Measurements from ENCODE around the gene MYO18A.
"Not testable (repeated sequence)": the region's sequence is repeated elsewhere in the genome, so short reads cannot be mapped to it uniquely, and the experiment has no call there.

Gene MYO18A, protein sequence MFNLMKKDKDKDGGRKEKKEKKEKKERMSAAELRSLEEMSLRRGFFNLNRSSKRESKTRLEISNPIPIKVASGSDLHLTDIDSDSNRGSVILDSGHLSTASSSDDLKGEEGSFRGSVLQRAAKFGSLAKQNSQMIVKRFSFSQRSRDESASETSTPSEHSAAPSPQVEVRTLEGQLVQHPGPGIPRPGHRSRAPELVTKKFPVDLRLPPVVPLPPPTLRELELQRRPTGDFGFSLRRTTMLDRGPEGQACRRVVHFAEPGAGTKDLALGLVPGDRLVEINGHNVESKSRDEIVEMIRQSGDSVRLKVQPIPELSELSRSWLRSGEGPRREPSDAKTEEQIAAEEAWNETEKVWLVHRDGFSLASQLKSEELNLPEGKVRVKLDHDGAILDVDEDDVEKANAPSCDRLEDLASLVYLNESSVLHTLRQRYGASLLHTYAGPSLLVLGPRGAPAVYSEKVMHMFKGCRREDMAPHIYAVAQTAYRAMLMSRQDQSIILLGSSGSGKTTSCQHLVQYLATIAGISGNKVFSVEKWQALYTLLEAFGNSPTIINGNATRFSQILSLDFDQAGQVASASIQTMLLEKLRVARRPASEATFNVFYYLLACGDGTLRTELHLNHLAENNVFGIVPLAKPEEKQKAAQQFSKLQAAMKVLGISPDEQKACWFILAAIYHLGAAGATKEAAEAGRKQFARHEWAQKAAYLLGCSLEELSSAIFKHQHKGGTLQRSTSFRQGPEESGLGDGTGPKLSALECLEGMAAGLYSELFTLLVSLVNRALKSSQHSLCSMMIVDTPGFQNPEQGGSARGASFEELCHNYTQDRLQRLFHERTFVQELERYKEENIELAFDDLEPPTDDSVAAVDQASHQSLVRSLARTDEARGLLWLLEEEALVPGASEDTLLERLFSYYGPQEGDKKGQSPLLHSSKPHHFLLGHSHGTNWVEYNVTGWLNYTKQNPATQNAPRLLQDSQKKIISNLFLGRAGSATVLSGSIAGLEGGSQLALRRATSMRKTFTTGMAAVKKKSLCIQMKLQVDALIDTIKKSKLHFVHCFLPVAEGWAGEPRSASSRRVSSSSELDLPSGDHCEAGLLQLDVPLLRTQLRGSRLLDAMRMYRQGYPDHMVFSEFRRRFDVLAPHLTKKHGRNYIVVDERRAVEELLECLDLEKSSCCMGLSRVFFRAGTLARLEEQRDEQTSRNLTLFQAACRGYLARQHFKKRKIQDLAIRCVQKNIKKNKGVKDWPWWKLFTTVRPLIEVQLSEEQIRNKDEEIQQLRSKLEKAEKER (N-terminal part only)

GRCh38 chr17:29180034-29180787 is at the start of gene MYO18A:
Gene MYO18A (minus strand): TSS chr17:29180398. CDS start chr17:29166940, 13,458 bp downstream.
- DNase-seq (ENCODE audit: low read depth in 2 of 2): peak; percentile 67 to 70

- DNase-seq (ENCODE audit: low read depth in 2 of 2): no peak
These were observed 45.2 kb upstream of the MYO18A start for GRCh38 chr17:29225396-29225795.

DNA sequence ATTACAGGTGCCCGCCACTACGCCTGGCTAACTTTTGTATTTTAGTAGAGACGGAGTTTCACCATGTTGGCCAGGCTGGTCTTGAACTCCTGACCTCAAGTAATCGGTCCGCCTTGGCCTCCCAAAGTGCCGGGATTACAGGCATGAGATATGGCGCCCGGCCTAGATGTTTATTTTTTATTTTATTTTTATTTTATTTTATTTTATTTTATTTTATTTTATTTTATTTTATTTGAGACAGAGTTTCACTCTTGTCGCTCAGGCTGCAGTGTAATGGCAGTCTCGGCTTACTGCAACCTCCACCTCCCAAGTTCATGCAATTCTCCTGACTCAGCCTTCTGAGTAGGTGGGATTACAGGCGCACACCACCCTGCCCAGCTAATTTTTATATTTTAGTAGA is 41.1 kb upstream of the MYO18A start:
- DNase-seq (ENCODE audit: low read depth in 2 of 2): not testable (repeated sequence)

DNA sequence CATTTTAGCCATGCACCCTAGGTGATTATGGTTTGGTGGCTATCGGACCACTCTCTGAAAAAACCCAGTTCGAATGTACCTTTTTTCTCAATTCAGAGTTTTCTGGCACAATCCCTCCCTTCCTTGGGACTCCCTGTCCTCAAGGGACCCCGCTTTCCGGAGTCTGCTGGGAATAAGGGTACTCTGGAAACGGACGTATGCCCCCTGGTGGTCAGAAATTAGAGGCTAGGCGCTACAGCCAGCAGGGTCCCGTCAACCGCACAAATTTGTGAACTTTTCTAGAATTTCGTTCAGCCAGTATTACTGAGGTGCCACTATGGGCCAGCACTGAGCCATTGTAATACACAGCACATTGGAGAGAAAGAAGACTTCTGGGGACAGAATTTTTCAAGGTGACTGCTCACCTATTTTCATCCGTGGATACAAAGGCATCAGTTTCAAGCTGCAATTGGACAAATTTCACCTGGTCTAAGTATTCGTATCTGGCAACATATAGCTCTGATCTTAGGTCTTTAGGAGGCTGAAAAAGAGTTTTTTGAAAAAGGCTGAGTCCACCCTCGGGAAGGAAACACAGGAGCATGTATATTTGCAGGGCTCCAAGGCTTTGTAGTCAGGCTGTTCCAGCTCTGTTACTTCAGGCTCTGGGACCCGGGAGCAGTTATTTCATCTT is 39.3 kb upstream of the MYO18A start:
- DNase-seq (ENCODE audit: low read depth in 2 of 2): peak; percentile 61 to 65

- no peak for DNase-seq (ENCODE audit: low read depth in 2 of 2)
These were observed 36.7 kb upstream of the MYO18A start for GRCh38 chr17:29216856-29217255.

DNA sequence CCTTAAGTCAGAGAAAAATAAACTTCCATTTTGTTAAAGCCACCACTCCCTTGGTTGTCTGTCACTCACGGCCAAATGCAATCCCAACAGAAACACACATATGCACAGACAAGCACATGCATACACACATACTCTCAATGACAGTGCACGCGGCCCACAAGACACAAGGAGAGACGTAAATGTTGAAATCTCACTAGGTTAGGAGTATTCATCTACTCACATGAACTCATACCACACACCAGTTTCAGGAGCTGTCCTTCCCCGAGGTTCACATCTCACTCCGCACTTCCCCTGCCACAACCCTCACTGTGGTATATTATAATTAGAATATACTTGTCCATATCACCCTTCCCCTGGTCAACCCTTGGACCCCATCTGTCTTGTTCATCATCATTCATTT is 36.0 kb upstream of the MYO18A start:
- no peak for DNase-seq (ENCODE audit: low read depth in 2 of 2)

- no peak for DNase-seq (ENCODE audit: low read depth in 2 of 2)
These were observed 35.5 kb upstream of the MYO18A start for GRCh38 chr17:29215717-29216116.

DNA sequence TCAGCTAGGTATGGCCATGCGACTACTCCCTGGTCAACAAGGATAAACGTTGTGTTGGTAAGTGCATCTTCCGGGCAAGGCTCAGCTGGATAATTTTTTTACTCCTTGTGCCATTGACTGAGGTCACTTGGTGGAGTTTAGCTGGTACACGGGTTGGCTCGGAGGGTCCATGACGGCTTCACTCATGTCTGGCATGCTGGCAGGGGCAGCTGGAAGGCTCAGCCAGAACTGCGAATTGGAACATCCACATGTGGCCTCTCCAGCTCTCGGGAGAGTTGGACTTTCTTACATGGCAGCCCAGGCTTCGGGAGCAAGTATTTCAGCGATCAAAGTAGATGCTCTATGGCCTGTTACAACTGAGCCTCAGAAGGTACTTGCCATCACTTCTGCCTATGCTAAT is 35.0 kb upstream of the MYO18A start:
- DNase-seq (ENCODE audit: low read depth in 2 of 2): no peak

GRCh38 chr17:29214215-29215146 is 34.3 kb upstream of the MYO18A start:
- no peak for DNase-seq (ENCODE audit: low read depth in 2 of 2)

DNA sequence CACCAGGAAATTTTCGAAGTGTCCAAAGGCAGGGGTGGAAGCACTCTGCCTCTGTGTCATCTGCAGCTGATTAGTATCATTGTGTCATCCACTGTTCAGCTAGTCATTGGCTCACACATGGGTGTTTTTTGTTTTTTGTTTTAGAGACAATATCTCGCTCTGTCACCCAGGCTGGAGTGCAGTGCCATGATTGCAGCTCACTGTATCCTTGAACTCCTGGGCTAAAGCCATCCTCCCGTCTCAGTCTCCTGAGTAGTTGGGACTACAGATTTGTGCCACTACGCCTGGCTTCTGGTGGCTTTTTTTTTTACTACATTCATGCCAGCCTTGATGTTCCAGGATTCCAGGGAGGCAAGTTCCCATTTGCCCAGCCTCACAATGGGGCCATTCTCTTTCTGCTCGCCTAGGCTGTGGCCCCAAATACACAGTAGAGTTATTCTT is 32.5 kb upstream of the MYO18A start:
- DNase-seq (ENCODE audit: low read depth in 2 of 2): no peak

DNA sequence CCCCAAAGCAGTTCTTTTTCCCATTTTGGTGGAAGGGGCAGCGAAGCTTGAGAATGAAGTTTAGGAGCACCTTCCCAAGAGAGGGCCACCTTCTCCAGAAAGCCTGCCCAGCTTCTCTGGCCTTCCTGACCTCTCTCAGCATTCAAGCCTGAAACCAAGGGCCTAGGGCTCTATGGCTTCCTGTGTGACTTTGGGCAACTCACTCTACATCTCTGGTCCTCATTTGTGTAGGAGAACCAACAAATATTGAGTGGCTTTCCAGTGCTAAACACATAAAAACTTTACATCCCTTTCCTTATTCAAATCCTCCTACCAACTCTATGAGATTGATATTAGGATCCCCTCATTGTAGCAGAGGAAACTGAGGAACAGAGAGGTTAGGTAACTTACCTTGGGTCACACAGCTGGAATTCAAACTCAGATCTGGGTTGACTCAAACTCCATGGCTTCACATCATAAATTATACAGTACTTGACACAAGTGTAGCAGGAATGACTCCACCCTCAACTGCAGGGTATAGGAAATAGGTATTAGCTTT is 32.0 kb upstream of the MYO18A start:
- DNase-seq (ENCODE audit: low read depth in 2 of 2): no peak

- DNase-seq (ENCODE audit: low read depth in 2 of 2): no peak
These were observed 30.7 kb upstream of the MYO18A start for GRCh38 chr17:29210879-29211278.

- DNase-seq (ENCODE audit: low read depth in 2 of 2): no peak
These were observed 28.9 kb upstream of the MYO18A start for GRCh38 chr17:29209073-29209472.

DNA sequence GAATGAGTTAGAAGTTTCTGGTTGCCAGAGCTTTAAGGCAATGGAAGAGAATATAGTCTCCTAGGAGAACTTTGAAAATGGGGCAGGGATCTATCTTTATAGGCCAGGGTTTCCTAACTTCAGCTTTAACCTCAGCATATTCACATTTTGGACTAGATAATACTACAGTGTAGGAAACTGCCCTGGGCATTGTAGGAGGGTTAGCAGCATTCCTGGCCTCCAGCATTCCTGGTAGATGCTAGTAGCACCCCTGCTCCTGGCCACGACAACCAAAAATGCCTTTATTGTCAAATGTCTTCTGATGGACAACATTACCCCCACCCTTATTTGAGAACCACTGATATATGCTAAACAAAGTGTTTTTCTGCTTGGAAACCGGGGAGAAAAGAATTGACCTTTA is 27.8 kb upstream of the MYO18A start:
- DNase-seq (ENCODE audit: low read depth in 2 of 2): no peak

- no peak for DNase-seq (ENCODE audit: low read depth in 2 of 2)
These were observed 24.8 kb upstream of the MYO18A start for GRCh38 chr17:29205047-29205446.

DNA sequence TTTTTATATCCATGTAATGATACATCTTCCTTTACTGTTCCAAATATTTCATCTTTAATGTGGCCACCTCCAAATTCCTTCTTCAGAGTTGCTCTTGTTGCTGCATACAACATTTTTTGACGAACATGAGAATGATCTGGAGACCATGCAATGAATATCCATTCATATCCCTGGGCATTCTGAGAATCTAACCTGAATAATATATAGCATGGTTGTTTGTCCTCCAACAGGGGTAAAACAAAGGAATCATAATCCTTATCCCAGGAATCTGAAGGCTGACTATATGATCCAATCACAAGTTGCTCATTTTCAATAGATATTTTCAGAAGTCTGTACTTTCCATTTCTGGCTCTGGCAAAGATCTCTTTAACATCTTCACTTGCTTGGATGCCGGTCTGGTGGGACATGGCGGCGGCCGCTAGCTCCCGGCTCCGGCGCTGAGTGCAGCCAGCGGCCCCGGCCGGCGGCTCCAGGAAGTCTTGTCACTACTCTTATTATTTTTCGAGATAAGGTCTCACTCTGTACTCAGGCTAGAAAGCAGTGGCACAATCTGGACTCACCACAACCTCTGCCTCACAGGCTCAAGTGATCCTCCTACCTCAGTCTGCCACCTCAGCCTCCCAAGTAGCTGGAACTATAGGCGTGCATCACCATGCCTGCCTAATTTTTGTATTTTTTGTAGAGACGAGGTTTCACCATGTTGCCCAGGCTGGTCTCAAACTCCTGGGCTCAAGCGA is 24.0 kb upstream of the MYO18A start:
- DNase-seq (ENCODE audit: low read depth in 2 of 2): not testable (repeated sequence)

- no peak for DNase-seq (ENCODE audit: low read depth in 2 of 2)
These were observed 17.5 kb upstream of the MYO18A start for GRCh38 chr17:29197516-29198272.
